GM18498 (cell line): ENCODE results near the gene SV2B.

Source experiments
- ATAC-seq: cut with Tn5 transposase; IDR thresholded peaks from one replicate; pipeline ENCODE4 v1.9.1; 2021; ENCODE audit warnings: mild to moderate bottlenecking, moderate library complexity; ENCODE audit not compliant: unreplicated experiment

Gene SV2B

GRCh38 chr15:91263632-91264531, 163.8 kb downstream of the SV2B start:
- ATAC-seq = no peak

- no peak for ATAC-seq
Measured at GRCh38 chr15:91264651-91265351, 164.7 kb downstream of the SV2B start.

- ATAC-seq = no peak
Measured at GRCh38 chr15:91265416-91265940, 165.4 kb downstream of the SV2B start.

- ATAC-seq = no peak
Measured at GRCh38 chr15:91268510-91268909, 168.5 kb downstream of the SV2B start.

- no peak for ATAC-seq
Measured at GRCh38 chr15:91270747-91271146, 170.7 kb downstream of the SV2B start.

GRCh38 chr15:91271565-91272153, 171.6 kb downstream of the SV2B start:
- peak; percentile 66 for ATAC-seq

- ATAC-seq = no peak
Measured at GRCh38 chr15:91275844-91276243, 175.8 kb downstream of the SV2B start.

- ATAC-seq = no peak
Measured at GRCh38 chr15:91278951-91279350, 178.9 kb downstream of the SV2B start.

GRCh38 chr15:91279486-91279885, 179.4 kb downstream of the SV2B start:
- ATAC-seq = no peak

- ATAC-seq = no peak
Measured at GRCh38 chr15:91281947-91282346, 181.9 kb downstream of the SV2B start.

- no peak for ATAC-seq
Measured at GRCh38 chr15:91282486-91282885, 182.4 kb downstream of the SV2B start.

- no peak for ATAC-seq
Measured at GRCh38 chr15:91283155-91283554, 183.1 kb downstream of the SV2B start.

- ATAC-seq = no peak
Measured at GRCh38 chr15:91284758-91285466, 184.9 kb downstream of the SV2B start.

GRCh38 chr15:91289324-91289723, 189.3 kb downstream of the SV2B start:
- peak; percentile 50 for ATAC-seq

GRCh38 chr15:91290553-91290952, 190.5 kb downstream of the SV2B start:
- ATAC-seq = no peak

GRCh38 chr15:91291673-91292072, 191.6 kb downstream of the SV2B start:
- ATAC-seq = peak; percentile 81

- ATAC-seq = no peak
Measured at GRCh38 chr15:91294344-91294743, 194.3 kb downstream of the SV2B start.

GRCh38 chr15:91294795-91295194, 194.7 kb downstream of the SV2B start:
- ATAC-seq = no peak

GRCh38 chr15:91298101-91298500, 198.0 kb downstream of the SV2B start:
- no peak for ATAC-seq

GRCh38 chr15:91302588-91303439, 202.8 kb downstream of the SV2B start:
- ATAC-seq = no peak
